ENCODE data around the gene CEP41.

DNA sequence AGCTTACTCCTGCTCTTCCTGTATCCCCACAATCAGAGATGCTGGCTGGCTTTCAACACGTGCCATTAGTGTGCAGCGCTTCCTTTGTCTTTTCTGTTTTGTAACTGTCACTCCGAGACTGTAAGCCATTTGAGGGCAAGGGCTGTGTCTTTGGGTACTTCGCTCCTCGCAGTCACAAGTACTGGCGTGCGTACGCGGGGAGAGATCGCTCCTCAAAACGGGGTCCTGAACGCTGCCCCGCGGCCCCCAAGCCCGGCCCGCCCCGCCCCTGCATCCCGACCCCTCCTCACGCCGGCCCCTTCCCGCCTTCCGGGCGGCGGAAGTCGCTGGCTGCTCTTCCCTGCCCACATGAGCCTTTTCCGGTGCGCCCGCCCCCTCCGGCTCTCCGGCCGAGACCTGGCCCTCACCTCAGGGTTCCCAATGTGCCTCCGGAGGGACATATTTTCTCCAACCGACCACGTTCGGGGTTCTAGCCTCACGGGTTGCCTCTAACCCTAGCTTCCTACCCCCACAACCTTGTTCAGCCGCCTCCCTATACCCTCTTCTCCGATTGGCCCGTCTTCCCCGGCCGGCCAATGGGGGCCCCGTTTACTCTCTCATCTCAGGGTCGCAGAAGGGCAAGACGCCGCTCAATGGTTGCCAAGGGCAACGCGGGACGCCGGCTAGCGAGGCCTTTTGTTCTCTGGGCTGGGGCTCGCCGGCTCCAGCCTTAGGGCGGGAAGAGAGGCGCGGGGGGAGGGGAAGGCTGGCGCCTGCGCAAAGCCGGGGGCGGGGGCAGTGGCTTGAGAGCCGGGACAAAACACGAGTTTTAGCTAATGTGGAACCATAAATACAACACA lies at the start of gene CEP41:
- TF ChIP-seq POLR2A (IDR thresholded peaks at IDR 0.05): no peak
- TF ChIP-seq, protein P1, sequence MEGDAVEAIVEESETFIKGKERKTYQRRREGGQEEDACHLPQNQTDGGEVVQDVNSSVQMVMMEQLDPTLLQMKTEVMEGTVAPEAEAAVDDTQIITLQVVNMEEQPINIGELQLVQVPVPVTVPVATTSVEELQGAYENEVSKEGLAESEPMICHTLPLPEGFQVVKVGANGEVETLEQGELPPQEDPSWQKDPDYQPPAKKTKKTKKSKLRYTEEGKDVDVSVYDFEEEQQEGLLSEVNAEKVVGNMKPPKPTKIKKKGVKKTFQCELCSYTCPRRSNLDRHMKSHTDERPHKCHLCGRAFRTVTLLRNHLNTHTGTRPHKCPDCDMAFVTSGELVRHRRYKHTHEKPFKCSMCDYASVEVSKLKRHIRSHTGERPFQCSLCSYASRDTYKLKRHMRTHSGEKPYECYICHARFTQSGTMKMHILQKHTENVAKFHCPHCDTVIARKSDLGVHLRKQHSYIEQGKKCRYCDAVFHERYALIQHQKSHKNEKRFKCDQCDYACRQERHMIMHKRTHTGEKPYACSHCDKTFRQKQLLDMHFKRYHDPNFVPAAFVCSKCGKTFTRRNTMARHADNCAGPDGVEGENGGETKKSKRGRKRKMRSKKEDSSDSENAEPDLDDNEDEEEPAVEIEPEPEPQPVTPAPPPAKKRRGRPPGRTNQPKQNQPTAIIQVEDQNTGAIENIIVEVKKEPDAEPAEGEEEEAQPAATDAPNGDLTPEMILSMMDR (IDR thresholded peaks at IDR 0.05 in 4 of 5, conservative IDR thresholded peaks at IDR 0.05 in 1 of 5): no peak

Data from gastrocnemius medialis (tissue), 4 donors.